H9 (cell line): Measurements from ENCODE around the gene ZNF335. TPM values are rescaled to one million over a fixed set of nuclear protein-coding genes. Genes with fewer than 3 reads are reported as not detected.

ENCODE experiments used
- DNase-seq: peaks from one replicate; pipeline ENCODE4 v3.0.0-alpha.2; 2017
- H2AFZ ChIP-seq: one replicate; pipeline ENCODE4 v1.6.1; 2013; ENCODE audit warnings: mild to moderate bottlenecking, low read length, control low read depth, moderate library complexity
- H2AK5ac ChIP-seq: 2 replicates; pipeline ENCODE4 v1.6.1; 2013; ENCODE audit warnings: low read length, control low read depth, mixed read lengths; ENCODE audit not compliant: insufficient read length
- H2BK120ac ChIP-seq: one replicate; pipeline ENCODE4 v1.6.1; 2013; ENCODE audit warnings: low read depth, mild to moderate bottlenecking, low read length, control low read depth, inconsistent platforms; ENCODE audit not compliant: poor library complexity, severe bottlenecking
- H2BK12ac ChIP-seq: 2 replicates; pipeline ENCODE4 v1.6.1; 2013; ENCODE audit warnings: low read length, control low read depth, mixed read lengths, low read depth; ENCODE audit not compliant: insufficient read length
- H2BK15ac ChIP-seq: 2 replicates; pipeline ENCODE4 v1.6.1; 2013; ENCODE audit warnings: low read depth, low read length, control low read depth
- H2BK20ac ChIP-seq: one replicate; pipeline ENCODE4 v1.6.1; 2013; ENCODE audit warnings: low read depth, mild to moderate bottlenecking, low read length, control low read depth, inconsistent platforms; ENCODE audit not compliant: poor library complexity, severe bottlenecking
- H2BK5ac ChIP-seq: 2 replicates; pipeline ENCODE4 v1.6.1; 2013; ENCODE audit warnings: low read length, control low read depth, mixed read lengths; ENCODE audit not compliant: insufficient read length
- H3K14ac ChIP-seq: 2 replicates; pipeline ENCODE4 v1.6.1; 2013; ENCODE audit warnings: low read length, control low read depth; ENCODE audit not compliant: insufficient read depth
- H3K18ac ChIP-seq: 2 replicates; pipeline ENCODE4 v1.6.1; 2013; ENCODE audit warnings: low read depth, mild to moderate bottlenecking, mixed read lengths, low read length, control low read depth; ENCODE audit not compliant: insufficient read length
- H3K23ac ChIP-seq: 2 replicates; pipeline ENCODE4 v1.6.1; 2013; ENCODE audit warnings: low read length, control low read depth, mixed read lengths, low read depth; ENCODE audit not compliant: insufficient read length
- H3K23me2 ChIP-seq: 2 replicates; pipeline ENCODE4 v1.6.1; 2013; ENCODE audit warnings: low read depth, mild to moderate bottlenecking, mixed read lengths, low read length, control low read depth; ENCODE audit not compliant: insufficient read length, poor library complexity, severe bottlenecking
- H3K27ac ChIP-seq: 2 replicates; pipeline ENCODE4 v1.5.1; 2013; ENCODE audit warnings: low read length, control low read depth, mixed read lengths, low read depth; ENCODE audit not compliant: insufficient read length
- H3K27me3 ChIP-seq: 2 replicates; pipeline ENCODE4 v1.6.1; 2013; ENCODE audit warnings: low read length, control low read depth, inconsistent platforms; ENCODE audit not compliant: insufficient read depth
- H3K4ac ChIP-seq: 2 replicates; pipeline ENCODE4 v1.6.1; 2013; ENCODE audit warnings: low read depth, mild to moderate bottlenecking, control low read depth, inconsistent platforms, low read length, moderate library complexity
- H3K4me1 ChIP-seq: 2 replicates; pipeline ENCODE4 v1.6.1; 2013; ENCODE audit warnings: low read length, control low read depth, inconsistent platforms; ENCODE audit not compliant: insufficient read depth
- H3K4me2 ChIP-seq: 2 replicates; pipeline ENCODE4 v1.6.1; 2013; ENCODE audit warnings: low read length, control low read depth, mixed read lengths; ENCODE audit not compliant: insufficient read length, insufficient read depth
- H3K56ac ChIP-seq: 2 replicates; pipeline ENCODE4 v1.6.1; 2013; ENCODE audit warnings: low read depth, mild to moderate bottlenecking, mixed read lengths, low read length, control low read depth; ENCODE audit not compliant: insufficient read length
- H3K79me1 ChIP-seq: 2 replicates; pipeline ENCODE4 v1.6.1; 2013; ENCODE audit warnings: low read depth, mild to moderate bottlenecking, moderate library complexity, low read length, control low read depth, inconsistent platforms; ENCODE audit not compliant: insufficient read depth, poor library complexity, severe bottlenecking
- H3K79me2 ChIP-seq: 2 replicates; pipeline ENCODE4 v1.6.1; 2013; ENCODE audit warnings: low read length, control low read depth, inconsistent platforms; ENCODE audit not compliant: insufficient read depth
- H3K9ac ChIP-seq: 2 replicates; pipeline ENCODE4 v1.6.1; 2013; ENCODE audit warnings: low read length, control low read depth, mixed read lengths; ENCODE audit not compliant: insufficient read length; ENCODE audit errors: extremely low read depth
- H3K9me3 ChIP-seq: one replicate; pipeline ENCODE4 v1.6.1; 2013; ENCODE audit warnings: low read depth, low read length, inconsistent platforms; ENCODE audit not compliant: control insufficient read depth
- H3T11ph ChIP-seq: one replicate; pipeline ENCODE4 v1.6.1; 2013; ENCODE audit warnings: mild to moderate bottlenecking, low read length, control low read depth, inconsistent platforms
- H4K20me1 ChIP-seq: one replicate; pipeline ENCODE4 v1.6.1; 2013; ENCODE audit not compliant: control insufficient read depth, insufficient read length, insufficient read depth
- H4K5ac ChIP-seq: 2 replicates; pipeline ENCODE4 v1.6.1; 2013; ENCODE audit warnings: low read depth, mild to moderate bottlenecking, mixed read lengths, low read length, control low read depth; ENCODE audit not compliant: insufficient read length
- H4K8ac ChIP-seq: replicated peaks from 2 replicates; pipeline ENCODE4 v1.6.1; 2013; ENCODE audit warnings: low read length, control low read depth, mixed read lengths, low read depth; ENCODE audit not compliant: insufficient read length
- H4K91ac ChIP-seq: 2 replicates; pipeline ENCODE4 v1.6.1; 2013; ENCODE audit warnings: low read depth, mild to moderate bottlenecking, moderate library complexity, mixed read lengths, low read length, control low read depth; ENCODE audit not compliant: insufficient read length
- H3K27ac Mint-ChIP-seq, 3 experiments: 2 replicates in 2 of 3; 3 replicates in 1 of 3; pipeline ENCODE4 v1.8.0; 2020 to 2021; ENCODE audit warnings: mixed read lengths in 3 of 3, mild to moderate bottlenecking in 1 of 3, moderate library complexity in 1 of 3
- H3K27me3 Mint-ChIP-seq: 2 replicates; pipeline ENCODE4 v1.8.0; 2021; ENCODE audit warnings: low read depth, mild to moderate bottlenecking, moderate library complexity, mixed read lengths
- H3K36me3 Mint-ChIP-seq, 3 experiments: 2 replicates in 2 of 3; 3 replicates in 1 of 3; pipeline ENCODE4 v1.8.0; 2020 to 2021; ENCODE audit warnings: low read depth in 3 of 3, mixed read lengths in 3 of 3; ENCODE audit not compliant: insufficient read depth in 1 of 3
- H3K4me1 Mint-ChIP-seq, 2 experiments: 2 replicates each; pipeline ENCODE4 v1.8.0; 2020; ENCODE audit warnings: mixed read lengths in 2 of 2
- H3K4me3 Mint-ChIP-seq, 2 experiments: 2 replicates in 1 of 2; 3 replicates in 1 of 2; pipeline ENCODE4 v1.8.0; 2020 to 2021; ENCODE audit warnings: mild to moderate bottlenecking in 2 of 2, mixed read lengths in 2 of 2, moderate library complexity in 1 of 2
- H3K9me3 Mint-ChIP-seq, 2 experiments: 2 replicates in 1 of 2; 3 replicates in 1 of 2; pipeline ENCODE4 v1.8.0; 2020; ENCODE audit warnings: mild to moderate bottlenecking in 2 of 2, mixed read lengths in 2 of 2, moderate library complexity in 1 of 2
- WGBS: extraction: QIAGEN DNeasy Blood & Tissue Kit; methylation state at CpG from one replicate; pipeline ENCODE4 v1.1.7; 2013; ENCODE audit warnings: missing lambda C conversion rate, low lambda C conversion rate, mixed read lengths; ENCODE audit not compliant: insufficient read length; ENCODE audit errors: extremely low coverage; 5-methylcytosine and 5-hydroxymethylcytosine counted together
- total RNA-seq: library from RNA; stranded (reverse); gene quantifications from 2 replicates; pipeline ENCODE4 v1.2.1, GENCODE V29; 2021
- TF ChIP-seq, protein P1 (sequence below): fragments of 200-600 bp; sonication (generic); conservative IDR thresholded peaks from 3 replicates; pipeline ENCODE4 v1.8.0; 2021; ENCODE audit warnings: antibody characterized with exemption, mild to moderate bottlenecking

ZNF335 gene
- total RNA-seq, 1 experiment from 2014 or later, result 21.1 TPM

DNA sequence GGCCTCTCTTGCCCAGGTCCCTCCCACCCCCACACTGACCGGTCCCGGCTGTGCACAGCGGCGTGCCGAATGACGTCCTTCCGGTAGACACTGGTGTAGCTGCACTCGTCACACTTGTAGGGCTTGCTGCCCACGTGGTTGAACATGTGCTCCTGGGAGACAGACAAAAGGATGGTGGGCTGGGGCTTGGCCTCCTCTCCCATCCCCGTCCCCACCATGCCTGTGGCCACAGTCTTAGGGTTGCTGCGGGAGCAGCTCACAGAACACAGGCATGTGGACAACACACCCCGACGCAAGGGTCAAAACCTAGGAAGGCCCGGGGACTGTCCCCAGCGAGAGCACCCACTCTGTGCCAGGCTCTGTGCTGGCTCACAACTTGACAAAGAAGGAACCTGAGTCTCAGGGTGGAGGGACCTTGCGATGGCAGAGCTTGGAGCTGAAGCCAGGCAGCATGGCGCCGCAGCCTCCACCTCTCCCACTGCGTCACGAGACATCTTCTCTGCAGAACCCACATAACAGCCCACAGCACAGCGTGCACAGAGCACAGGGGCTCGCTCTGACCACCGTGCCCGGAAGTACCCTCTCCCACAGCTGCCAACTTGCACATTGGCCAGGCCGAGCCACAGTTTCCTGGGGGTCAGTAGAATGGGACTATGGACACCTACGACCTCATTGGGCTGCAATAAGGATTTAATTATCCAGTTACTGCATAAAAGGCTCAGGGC, 9.8 kb downstream of the ZNF335 start:
- Histone ChIP-seq H3K4ac (no peak overlapping the region), H4K5ac (no peak overlapping the region), H2BK15ac (no peak overlapping the region), H3K23ac (no peak overlapping the region), H2BK120ac (no peak overlapping the region), H4K91ac (no peak overlapping the region), H3K79me2 (no peaks in the 10 kb centered on the region), H3K14ac (no peak overlapping the region), H2BK5ac (no peak overlapping the region), H3K9me3 (no peaks in the 10 kb centered on the region), H3K4me1 (no peaks in the 10 kb centered on the region), H3K79me1 (no peaks in the 10 kb centered on the region), H3K27me3 (no peaks in the 10 kb centered on the region), H2BK20ac (no peak overlapping the region), H2AFZ (no peak overlapping the region), H2BK12ac (no peak overlapping the region), H3K56ac (no peak overlapping the region), H2AK5ac (no peak overlapping the region), H3K4me2 (no peak overlapping the region), H3K23me2 (no peaks in the 10 kb centered on the region), H4K20me1 (no peaks in the 10 kb centered on the region), H3K27ac (no peak overlapping the region), H4K8ac (no peak overlapping the region), H3K9ac (no peak overlapping the region), H3T11ph (no peak overlapping the region), H3K18ac (no peak overlapping the region)
- peaks cover 27 to 82% (median 58%) of the 10 kb centered on the region in 3 experiments for H3K36me3 Mint-ChIP-seq
- no CpG with 5 or more reads among the region's 26 CpGs for WGBS
- no peak overlapping the region for H3K4me3 Mint-ChIP-seq
- H3K27me3 Mint-ChIP-seq, result no peaks in the 10 kb centered on the region
- TF ChIP-seq, protein P1, sequence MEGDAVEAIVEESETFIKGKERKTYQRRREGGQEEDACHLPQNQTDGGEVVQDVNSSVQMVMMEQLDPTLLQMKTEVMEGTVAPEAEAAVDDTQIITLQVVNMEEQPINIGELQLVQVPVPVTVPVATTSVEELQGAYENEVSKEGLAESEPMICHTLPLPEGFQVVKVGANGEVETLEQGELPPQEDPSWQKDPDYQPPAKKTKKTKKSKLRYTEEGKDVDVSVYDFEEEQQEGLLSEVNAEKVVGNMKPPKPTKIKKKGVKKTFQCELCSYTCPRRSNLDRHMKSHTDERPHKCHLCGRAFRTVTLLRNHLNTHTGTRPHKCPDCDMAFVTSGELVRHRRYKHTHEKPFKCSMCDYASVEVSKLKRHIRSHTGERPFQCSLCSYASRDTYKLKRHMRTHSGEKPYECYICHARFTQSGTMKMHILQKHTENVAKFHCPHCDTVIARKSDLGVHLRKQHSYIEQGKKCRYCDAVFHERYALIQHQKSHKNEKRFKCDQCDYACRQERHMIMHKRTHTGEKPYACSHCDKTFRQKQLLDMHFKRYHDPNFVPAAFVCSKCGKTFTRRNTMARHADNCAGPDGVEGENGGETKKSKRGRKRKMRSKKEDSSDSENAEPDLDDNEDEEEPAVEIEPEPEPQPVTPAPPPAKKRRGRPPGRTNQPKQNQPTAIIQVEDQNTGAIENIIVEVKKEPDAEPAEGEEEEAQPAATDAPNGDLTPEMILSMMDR, result no peak
- no peaks in the 10 kb centered on the region for H3K4me1 Mint-ChIP-seq
- H3K27ac Mint-ChIP-seq, result no peak overlapping the region
- DNase-seq, result peak; percentile 19
- H3K9me3 Mint-ChIP-seq, result no peaks in the 10 kb centered on the region
